NAMALWA (cell line): ENCODE data around the gene BMPR1A.
"Not testable (repeated sequence)": the region's sequence is repeated elsewhere in the genome, so short reads cannot be mapped to it uniquely, and the experiment has no call there.

Experiments used
- DNase-seq: peaks from one replicate; pipeline ENCODE4 v3.0.0-alpha.2; 2015; ENCODE audit warnings: low spot score

Gene BMPR1A

DNA sequence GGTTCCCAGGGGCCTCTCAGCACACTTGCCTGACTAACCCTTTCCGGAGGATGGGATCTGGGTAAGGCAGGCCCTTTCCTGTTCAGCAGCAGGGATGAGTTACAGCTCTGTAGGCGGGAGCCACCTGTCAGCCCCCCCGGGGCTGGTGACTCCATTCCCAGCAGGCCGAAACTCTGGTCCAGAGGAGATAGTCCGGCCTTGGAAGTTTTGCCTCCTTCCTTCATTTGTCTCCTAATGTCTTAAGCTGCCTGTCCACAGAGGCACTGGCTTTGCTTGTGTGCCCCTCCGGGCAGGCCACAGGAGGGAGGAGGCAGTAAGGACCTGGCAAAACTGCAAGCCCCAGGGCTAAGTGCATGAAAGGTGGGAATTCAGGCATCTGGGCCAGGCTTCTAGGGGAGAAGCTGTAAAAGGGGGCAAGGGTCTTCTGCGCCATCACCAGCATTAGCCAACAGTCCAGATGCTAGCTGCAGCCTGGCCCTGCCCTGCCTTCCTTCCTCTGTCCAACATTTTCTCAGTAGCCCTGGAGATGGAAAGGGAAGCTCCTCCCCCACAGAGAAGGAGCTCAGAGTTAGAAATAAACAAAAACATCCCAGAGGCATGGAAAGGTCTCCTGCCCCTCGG is 213.1 kb downstream of the BMPR1A start:
- no peak for DNase-seq

DNA sequence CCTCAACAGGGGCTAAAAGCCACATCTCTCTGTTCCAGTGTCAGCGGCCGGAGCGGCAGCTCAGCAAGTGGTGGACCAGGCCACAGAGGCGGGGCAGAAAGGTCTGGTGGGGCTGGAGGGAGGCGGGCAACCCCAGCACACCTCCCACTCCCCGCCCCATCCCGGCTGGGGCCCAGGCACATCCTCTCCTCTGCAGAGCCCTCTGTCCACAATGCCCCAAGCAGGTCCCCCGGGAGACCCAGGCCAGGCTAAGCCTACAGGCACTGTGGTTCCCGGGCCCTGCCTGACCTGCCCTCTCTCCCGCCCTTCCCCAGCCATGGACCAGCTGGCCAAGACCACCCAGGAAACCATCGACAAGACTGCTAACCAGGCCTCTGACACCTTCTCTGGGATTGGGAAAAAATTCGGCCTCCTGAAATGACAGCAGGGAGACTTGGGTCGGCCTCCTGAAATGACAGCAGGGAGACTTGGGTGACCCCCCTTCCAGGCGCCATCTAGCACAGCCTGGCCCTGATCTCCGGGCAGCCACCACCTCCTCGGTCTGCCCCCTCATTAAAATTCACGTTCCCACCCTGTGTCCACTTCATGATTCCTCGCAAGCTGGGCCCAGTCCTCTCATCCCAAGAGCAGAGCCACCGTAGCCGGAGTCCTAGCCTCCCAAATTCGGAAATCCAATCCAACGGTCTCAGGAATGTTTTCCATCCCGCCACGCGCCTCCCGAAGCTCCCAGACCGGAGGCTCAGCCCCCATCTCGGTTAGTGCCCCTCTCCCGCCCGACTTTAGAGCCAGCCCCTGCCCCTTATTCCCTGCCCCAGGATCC is 214.0 kb downstream of the BMPR1A start:
- no peak for DNase-seq

DNA sequence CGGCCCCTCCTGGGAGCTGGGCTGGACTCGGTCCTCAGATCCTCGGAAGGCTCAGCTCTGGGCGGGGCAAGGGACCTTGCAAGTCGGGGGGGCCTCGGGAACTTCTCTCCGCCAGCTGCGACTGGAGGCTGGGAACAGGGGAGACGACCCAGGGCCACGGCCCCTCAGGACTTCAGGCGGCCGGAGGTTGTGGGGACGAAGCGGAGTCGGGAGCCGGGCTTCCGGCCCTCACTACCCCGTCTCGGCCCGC is 214.5 kb downstream of the BMPR1A start:
- DNase-seq, result no peak

DNA sequence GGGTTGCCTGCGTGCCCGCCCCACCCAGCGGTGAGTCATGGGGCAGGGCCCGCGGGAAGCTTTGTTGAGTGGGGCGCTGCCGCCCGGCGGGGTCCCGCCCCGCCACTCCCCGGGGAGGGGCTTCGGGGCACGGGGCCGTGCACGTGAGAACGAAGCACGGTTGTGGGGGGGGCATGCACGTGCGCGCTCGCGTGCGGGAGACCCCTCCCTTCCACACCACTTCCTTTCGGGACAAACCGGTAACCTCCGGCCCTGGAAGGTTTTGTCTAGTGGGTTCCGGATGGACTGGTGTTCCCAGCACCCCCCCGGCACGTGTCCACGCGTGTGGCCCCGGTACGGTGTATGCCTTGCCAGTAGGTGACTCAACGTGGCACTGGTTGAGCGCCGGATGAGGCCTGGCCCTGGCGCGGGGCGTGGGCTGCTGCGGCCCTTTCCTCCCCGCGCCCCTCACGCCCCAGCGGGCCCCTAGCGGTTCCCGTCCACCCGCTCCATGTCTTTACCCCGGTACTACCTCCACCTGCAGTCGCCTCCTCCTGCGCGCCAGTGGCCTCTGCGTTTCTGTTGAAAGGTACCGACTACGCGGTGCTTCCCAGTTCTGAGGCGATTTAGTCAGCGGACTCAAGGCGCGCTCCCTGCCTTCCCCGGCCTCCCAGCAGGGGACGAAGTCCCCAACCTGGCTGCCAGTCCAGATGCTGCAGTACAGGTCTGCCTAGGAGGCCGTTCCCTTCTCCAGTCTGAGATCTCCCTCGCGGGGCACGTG is 215.0 kb downstream of the BMPR1A start:
- peak; percentile 87 for DNase-seq

DNA sequence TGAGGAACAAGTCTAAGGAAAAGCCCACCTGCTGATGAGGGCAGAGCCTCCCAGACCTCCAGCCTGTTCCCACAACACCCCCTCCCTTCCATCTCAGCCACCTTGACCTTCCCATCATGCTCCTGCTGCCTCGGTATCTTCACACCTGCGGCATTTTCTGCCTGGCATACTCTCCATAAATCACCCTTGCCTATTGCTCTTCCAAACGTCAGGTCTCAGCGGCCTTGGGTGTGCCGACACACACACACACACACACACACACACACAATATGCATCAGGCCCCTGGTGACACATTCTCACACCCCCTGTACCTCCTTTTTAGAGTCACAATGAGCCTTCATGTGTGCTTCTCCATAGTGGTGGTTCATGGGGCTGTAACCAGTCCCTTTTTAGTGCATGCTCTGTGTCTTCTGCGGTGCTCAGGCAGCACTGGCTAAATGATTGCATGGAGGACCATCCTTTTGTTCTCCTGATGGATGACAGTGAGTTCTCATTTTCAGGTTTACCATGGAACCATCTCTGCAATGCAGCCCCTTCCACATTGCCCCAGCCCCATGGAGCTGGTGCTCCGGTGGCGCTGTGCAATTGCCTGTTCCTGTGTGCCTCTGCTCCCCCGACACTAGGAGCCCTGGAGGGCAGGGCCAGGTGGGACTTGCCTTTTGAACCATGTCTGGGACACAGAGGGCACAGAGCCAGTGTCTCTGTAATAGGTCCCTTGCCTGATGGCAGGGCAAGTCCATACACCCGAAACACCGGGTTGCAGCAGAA is 216.4 kb downstream of the BMPR1A start:
- DNase-seq, result no peak

DNA sequence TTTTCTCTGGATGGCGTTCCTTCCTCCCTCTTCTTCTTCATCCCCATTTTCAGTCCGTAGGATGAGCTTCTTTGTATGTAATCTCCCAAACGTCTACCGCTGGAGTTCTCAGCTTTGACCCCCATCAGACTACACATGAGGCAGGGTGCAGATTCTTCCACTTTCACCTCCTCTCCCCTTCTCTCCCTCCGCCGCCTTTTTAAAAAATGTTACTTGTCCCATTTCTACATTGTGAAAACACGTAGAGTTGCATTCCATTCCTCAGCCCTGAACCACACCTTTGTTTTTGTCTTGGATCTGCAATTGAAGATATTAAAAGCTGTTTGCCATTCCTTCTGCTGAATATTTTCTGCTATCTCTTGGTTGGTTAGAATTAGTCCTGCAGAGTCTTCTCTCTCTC is 218.1 kb downstream of the BMPR1A start:
- no peak for DNase-seq

DNA sequence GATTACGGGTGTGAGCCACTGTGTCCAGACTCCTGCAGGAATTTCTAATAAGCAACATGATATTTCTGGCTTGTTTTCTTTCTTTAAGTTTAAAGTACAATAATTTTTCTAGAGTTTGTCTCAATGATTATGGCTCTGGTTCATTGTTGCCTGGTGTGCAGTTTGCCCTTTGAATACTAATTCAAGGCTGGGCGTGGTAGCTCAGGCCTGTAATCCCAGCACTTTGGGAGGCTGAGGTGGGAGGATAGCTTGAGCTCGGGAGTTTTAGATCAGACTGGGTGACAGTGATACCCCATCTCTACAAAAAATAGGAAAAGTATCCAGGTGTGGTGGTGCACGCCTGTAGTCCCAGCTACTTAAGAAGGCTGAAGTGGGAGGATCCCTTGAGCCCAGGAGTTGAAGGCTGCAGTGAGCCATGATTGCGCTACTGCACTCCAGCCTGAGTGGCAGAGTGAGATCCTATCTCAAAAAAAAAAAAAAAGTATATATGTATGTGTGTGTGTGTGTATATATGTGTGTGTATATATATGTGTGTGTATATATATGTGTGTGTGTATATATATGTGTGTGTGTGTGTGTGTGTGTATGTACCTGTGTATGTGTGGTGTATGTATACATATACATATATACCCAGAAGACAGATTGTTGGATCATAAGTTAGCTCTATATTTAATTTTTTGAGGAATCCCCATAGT is 220.1 kb downstream of the BMPR1A start:
- DNase-seq, result no peak

DNA sequence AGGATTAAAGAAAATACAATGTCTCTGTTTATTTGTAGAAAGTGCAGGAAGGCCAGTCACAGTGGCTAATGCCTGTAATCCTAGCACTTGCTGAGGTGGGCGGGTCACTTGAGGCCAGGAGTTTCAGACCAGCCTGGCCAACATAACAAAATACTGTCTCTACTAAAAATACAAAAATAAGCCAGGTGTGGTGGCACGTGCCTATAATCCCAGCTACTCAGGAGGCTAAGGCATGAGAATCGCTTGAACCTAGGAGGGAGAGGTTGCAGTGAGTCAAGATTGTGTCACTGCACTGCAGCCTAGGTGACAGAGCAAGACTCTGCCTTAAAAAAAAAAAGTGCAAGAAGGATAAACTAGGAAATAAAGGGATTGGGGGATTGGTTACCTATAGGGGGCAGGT is 222.0 kb downstream of the BMPR1A start:
- not testable (repeated sequence) for DNase-seq

DNA sequence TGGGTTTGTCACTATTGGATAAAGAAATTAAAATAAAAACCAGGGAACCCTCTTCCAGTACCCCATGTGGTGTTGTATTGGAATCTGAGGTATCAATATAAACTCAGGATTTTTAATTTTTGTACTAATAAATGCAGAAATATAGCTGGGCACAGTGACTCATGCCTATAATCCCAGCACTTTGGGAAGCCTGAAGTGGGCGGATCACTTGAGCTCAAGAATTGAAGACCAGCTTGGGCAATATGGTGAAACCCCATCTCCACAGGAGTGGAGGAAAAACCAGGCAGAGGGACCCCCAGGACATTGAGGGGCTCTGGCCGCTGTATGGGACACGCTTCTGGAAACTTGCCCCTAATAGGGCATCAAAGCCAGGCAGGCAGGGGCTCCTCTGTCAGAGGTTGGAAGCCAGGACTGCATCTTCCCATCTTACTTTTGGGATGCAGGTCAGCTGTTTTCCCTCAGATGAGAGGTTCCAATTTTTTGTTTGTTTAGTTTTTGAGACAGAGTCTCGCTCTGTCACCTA is 222.9 kb downstream of the BMPR1A start:
- no peak for DNase-seq

DNA sequence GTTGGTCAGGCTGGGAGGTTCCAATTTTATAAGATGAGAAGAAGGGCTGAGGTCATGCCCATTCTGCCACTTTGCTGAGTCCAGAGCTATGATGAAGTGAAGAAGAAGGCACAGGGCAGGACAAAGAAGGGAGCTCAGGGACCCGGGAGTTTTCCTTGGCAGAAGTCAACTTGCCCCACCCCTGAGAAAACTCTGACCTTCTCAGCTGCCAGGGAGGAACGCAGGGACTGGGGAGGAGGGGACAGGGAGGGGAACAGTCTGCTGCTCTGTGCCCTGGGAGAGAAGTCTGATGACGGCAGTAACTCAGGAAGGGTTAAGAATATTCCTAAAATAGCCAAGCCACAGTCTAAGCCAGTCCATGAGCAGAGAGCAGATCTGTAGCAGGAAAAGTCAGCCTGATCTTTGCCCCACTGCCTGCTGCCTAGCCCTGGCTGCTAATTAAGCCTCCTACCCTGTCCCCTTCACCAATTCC is 223.6 kb downstream of the BMPR1A start:
- no peak for DNase-seq

DNA sequence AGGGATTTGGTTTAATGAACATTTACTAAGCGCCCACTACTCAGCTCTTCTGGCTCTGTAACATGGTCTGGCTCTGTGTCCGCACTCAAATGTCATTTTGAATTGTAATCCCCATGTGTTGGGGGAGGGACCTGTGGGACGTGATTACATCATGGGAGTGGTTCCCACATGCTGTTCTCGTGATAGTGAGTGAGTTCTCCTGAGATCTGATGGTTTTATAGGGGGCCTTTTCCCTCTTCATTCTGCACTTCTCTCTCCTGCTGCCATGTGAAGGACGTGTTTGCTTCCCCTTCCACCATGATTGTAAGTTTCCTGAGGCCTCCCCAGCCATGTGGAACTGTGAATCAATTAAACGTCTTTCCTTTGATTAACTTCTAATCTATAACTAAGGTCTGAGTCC is 224.6 kb downstream of the BMPR1A start:
- not testable (repeated sequence) for DNase-seq

DNA sequence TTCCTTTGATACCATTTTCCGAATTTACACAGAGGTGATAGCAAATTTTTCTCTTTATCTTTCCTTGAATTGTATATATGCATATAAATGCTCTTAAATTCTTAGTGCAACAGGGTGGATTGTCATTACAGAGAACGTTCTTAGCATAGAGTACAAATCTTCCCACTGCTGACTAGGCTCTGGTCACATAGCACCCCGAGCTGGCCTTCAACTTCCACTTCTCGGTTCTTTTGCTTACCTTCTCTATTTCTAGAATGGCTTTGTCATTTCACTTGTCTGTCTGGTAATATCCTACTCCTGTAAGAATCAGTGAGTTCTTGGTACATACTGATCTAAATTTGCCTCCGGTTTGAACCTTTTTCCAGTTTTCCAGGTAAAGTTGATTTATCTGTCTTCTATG is 225.3 kb downstream of the BMPR1A start:
- no peak for DNase-seq
